ENCODE results near the gene NTF3. TPM values are rescaled to one million over a fixed set of nuclear protein-coding genes. Genes with fewer than 3 reads are reported as not detected.
"Not testable (repeated sequence)": the region's sequence is repeated elsewhere in the genome, so short reads cannot be mapped to it uniquely, and the experiment has no call there.

NTF3 gene
- total RNA-seq, 1 donor from 2014 or later = 2.3 TPM

- no peak for DNase-seq
These were observed 102.7 kb downstream of the NTF3 start for GRCh38 chr12:5534426-5535199.

GRCh38 chr12:5535541-5535940 is 103.6 kb downstream of the NTF3 start:
- no peak for DNase-seq

GRCh38 chr12:5537026-5537615 is 105.2 kb downstream of the NTF3 start:
- DNase-seq = not testable (repeated sequence)

- DNase-seq = no peak
These were observed 105.9 kb downstream of the NTF3 start for GRCh38 chr12:5537771-5538170.

All from occipital lobe (tissue), 2 donors.